ENCODE measurements around the gene GARNL3.

The GARNL3 gene

DNA sequence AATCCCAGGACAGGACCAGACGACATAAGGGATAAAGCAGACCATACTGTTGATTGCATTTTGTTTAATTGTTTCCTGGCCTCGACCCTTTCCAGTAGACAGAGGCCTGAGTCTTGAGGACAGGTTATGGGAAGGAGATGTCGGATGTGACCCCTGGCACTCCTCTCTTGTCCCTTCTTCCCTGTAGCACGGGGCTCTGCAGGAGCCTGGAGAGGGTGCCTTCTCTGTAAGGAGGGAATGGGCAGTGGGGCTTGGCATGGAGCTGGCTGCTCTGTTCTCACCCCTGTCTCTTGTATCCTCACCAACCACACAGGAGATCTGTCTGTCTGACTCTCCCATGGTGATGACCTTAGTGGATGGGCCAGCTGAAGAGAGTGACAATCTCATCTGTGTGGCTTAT lies 92.3 kb downstream of the GARNL3 start:
- no peak for DNase-seq

- no peak for DNase-seq
Measured at GRCh38 chr9:127358023-127358535, 93.5 kb downstream of the GARNL3 start.

- no peak for DNase-seq
Measured at GRCh38 chr9:127358770-127359169, 94.2 kb downstream of the GARNL3 start.

GRCh38 chr9:127360250-127360649 lies 95.7 kb downstream of the GARNL3 start:
- no peak for DNase-seq

DNA sequence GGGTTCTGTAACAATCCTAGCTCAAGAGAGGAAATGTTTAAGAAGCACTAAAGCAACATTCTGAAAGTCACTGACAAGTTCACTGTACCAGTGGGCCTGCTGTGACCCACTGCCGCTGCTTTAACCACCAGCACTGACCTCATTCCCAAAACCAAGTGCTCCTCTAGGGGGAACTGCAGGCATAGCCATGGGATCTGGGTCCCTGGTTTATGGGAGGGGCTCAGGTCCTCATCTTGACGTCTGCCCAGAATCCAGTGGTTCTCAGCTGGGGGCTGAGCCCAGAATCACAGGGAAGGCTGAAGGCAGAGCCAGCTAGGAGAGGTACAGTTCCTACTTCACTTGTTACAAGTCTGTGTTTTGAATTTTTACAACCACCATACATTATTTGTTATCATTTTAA lies 96.3 kb downstream of the GARNL3 start:
- no peak for DNase-seq

- DNase-seq: no peak
Measured at GRCh38 chr9:127361561-127361960, 97.0 kb downstream of the GARNL3 start.

GRCh38 chr9:127362829-127363228 lies 98.3 kb downstream of the GARNL3 start:
- no peak for DNase-seq

DNA sequence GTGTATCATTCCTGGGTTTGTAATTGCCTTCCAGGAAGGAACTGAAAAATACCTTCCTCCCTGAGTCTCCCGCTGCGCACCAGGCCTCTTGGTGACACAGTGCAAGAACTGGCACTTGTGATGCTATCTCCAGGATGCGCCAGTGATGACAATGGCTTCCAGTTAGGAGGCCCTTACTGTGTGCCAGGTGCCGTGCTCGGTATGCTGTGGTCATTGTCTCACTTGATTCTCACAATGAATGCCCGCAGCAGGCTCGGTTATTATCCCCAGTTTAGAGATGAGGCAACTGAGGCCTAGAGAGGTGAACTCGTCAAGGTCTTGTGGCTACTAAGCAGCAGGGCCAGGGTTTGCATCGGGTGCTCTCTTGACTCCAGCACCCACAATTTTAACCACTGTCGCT lies 100.9 kb downstream of the GARNL3 start:
- no peak for DNase-seq

- no peak for DNase-seq
Measured at GRCh38 chr9:127366594-127366993, 102.0 kb downstream of the GARNL3 start.

DNA sequence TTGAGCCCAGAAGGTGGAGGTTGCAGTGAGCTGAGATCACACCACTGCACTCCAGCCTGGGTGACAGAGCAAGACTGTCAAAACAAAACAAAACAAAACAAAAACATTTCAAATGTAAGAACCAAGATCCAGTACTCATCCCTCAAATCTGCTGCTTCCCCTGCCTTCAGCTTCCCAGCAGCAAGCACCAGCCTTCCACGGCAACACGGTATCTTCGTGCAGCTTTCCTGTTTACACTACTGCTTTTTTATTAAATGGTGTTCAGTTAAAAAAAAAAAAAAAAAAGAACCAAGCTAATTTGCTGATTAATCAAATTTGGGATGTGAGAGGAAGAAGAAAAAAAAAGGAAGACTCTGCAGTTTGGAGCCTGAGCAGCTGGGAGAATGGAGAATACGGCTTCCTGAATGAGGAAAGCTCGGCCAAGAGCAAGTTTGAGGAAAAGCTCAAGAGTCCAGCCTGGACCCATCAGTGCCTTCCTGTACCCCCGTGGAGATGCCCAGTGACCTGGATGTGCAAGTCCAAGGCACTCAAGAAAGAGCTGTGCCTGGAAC lies 104.4 kb downstream of the GARNL3 start:
- no peak for DNase-seq

GRCh38 chr9:127369428-127369827 lies 104.9 kb downstream of the GARNL3 start:
- no peak for DNase-seq

- no peak for DNase-seq
Measured at GRCh38 chr9:127370147-127370579, 105.6 kb downstream of the GARNL3 start.

DNA sequence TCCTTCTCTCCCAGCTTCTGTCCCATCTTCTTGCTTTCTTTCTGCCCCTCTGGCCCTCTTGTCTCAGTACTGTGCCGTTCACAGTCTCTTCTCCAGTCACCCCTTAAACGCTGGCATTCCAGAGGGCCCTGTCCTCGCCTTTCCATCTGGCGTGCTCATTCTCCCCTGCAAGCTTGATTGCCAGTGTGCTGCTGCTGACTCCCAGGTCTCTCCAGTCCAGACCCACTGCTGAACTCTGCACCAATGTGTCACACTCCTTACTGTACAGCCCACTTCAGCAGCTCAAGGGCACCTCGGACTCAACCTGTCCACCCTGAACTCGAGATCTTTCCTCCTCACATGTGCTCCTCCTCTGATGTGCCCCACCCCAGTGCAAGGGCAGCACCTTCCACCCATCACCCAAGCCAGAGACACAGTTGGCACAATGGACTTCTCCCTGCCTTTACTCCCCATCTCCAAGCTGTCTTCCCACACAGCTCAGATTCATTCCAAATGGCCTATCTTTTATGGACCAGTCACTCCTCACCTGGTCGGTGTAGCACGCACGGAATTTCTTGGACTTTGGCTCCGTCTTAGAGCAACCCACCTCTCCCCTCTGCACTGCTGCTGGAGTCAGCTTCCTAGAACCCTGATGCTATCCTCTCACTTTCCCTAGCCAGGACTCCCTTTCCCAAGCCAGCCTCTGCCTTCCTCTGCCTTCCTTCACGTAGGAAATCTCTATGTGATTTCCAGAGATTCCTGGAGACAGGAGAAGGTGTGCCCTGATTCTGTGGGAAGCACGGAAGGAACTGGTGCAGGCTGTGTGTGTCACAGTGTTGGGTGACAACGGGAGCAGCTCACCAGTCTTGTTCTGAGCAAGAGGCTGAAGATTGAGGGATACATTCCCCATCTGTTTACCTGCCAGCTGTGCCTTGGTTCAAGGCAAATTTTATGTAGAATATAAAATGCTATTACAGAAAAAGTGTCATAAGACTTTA lies 106.4 kb downstream of the GARNL3 start:
- DNase-seq: no peak

DNA sequence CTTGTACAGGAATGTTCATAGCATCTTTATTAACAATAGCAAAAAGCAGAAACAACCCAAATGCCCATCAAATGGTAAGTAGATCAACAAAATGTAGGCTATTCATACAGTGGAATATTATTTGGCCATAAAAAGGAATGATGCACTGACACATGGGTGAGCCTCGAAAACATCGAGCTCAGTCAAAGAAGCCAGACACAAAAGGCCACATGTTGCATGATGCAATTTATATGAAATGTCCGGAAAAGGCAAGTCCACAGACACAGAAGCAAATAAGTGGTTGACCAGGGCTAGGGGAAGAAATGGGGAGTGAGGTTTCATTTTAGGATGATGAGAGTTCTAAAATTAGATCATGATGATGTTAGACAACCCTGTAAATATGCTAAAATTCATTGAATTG lies 115.9 kb downstream of the GARNL3 start:
- no peak for DNase-seq

- DNase-seq: no peak
Measured at GRCh38 chr9:127382541-127382940, 118.0 kb downstream of the GARNL3 start.

DNA sequence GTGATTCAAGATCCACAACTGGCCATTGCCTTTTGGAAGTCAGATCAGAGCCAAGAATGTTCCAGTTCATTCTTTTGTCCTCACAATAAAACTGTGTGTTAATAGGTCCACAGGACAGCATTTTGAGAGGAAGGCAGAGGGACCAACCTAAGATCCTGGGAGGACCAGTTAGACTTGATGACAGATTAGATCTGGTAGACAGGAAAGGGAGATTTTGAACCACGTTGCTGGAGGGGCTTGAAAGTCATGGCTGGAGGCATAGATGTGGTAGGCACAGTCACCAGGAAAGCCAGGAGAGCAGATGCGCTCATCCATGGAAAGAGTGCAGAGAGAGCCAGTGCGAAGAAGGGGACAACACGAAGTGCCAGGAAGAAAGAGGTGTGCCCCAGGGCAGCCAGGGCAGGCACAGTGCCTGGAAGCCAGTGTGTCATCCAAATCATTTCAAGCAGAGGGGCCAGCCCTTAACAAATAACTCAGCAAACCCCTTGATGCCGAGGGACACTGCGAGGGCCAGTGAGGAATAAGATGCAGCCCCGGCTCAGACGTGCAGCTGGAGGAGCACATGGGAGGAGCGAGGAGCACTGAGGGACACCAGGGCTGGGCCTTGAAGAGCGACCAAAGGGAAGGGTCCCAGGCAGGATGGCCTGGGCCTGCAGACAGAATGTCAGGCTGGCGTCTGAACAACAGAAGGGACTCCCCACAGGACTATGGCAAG lies 119.6 kb downstream of the GARNL3 start:
- no peak for DNase-seq

DNA sequence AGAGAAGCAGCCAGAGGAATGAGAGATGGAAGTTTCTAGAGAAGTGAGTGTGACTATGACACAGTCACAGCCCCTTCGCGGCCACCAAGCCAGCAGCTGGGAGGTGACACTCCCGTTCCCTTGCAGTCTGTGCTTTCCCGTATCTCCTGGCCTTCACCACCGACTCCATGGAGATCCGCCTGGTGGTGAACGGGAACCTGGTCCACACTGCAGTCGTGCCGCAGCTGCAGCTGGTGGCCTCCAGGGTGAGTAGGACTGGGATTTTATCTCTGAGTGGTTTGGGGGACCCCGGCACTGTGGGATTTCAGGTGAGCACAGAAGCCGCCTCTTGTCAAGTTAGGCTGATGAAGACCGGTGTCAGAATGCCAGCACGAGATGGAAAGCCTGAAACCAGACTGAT lies 120.3 kb downstream of the GARNL3 start:
- DNase-seq: no peak

DNA sequence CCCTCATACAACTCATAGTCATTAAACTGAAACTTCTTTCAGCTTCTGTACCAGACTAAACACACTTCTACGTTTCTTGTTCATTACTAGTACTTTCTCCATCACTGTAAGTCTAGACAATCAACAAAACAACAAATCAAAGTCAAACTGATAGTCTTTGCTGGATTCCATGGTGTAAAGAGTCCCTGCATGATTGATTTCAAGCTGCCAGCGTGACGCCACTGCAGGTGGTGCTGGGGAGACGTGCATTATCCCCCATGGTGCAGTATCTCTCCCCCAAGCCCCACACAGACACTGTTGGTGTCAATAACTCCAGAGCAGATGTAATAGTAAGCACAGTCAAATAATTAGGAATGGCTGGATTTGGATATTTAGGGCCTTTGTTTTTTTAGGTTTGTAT lies 121.7 kb downstream of the GARNL3 start:
- DNase-seq: no peak

DNA sequence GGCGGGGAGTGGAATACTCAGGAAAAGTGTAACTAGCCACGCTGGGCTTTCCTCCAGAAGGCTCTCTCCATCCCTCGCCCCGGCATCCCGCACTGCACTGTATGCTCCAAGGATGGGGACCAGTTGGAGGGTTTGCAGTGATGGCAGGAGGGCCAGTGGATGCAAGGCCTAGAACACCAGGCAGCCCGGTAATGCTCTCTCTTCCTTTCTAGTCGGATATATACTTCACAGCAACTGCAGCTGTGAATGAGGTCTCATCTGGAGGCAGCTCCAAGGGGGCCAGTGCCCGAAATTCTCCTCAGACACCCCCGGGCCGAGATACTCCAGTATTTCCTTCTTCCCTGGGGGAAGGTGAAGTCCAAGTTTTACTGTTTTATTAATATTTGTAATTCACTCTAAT lies 122.4 kb downstream of the GARNL3 start:
- no peak for DNase-seq

DNA sequence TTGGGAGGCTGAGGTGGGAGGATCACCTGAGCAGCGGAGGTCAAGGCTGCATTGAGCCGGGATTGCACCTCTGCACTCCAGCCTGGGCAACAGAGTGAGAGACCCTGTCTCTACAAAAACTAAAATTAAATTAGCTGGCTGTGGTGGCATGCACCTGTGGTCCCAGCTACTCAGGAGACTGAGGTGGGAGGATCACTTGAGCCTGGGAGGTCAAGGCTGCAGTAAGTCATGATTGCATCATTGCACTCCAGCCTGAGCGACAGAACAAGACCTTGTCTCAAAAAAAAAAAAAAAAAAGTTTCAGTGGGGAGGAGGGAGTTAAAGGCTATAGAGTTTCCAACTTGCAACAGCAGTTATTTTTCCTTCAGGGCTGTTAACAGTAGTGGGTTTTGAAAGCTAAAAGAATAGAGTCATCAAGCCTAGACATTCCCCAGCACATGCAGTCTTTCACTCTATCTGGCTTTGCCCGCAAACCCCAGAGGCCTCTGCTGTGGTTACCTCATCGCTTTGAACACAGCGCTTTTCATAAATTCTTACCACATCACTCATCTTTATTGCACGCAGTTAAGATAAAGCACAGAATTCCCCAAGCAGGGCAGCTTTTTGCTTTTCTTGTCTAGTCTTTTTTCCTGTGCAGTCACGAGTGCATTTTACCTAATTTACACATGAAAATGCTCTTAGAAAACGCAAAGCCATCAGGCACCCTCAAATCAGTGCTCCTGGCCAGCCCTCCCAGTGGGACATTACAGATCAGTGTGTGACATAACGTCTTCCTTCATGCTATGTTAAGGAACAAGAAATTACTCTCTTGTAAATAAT lies 123.7 kb downstream of the GARNL3 start:
- peak; percentile 88 for DNase-seq

- DNase-seq: no peak
Measured at GRCh38 chr9:127388856-127389238, 124.3 kb downstream of the GARNL3 start.

Data from effector CD8-positive, alpha-beta T cell (primary cell).